Measurements from ENCODE around the gene USP9X.
A peak's percentile ranks its signal among the peaks of the same experiment; 100 is the strongest.
"Not testable (repeated sequence)": the region's sequence is repeated elsewhere in the genome, so short reads cannot be mapped to it uniquely, and the experiment has no call there.

USP9X gene

GRCh38 chrX:41275661-41276609 lies 190.7 kb downstream of the USP9X start:
- H3K9me3 ChIP-seq (ENCODE audit: insufficient read depth, low read length): no peaks in the 10 kb centered on the region
- peaks cover 12% of the 10 kb centered on the region for H3K4me1 ChIP-seq (ENCODE audit: low read length)
- no peaks in the 10 kb centered on the region for H3K36me3 ChIP-seq (replicated peaks; ENCODE audit: low read depth, low read length)
- H4K20me1 ChIP-seq (ENCODE audit: insufficient read depth, low read length): no peaks in the 10 kb centered on the region
- TF ChIP-seq EZH2phosphoT487 (IDR thresholded peaks at IDR 0.05; ENCODE audit: low read depth): no peak
- TF ChIP-seq CTCF (IDR thresholded peaks at IDR 0.05; ENCODE audit: low read depth, low read length): peak; percentile 46
- H3K27me3 ChIP-seq (ENCODE audit: low read depth, low read length): no peaks in the 10 kb centered on the region
- no peaks in the 10 kb centered on the region for H3K79me2 ChIP-seq (ENCODE audit: low read length)
- 0 out of 2 replicates have a peak overlapping the region, but pooled peaks have one; percentile 15 for H3K27ac ChIP-seq (ENCODE audit: low read length)
- H2AFZ ChIP-seq (ENCODE audit: low read depth, low read length): peak overlapping the region; percentile 89
- peak overlapping the region; percentile 96 for H3K4me2 ChIP-seq (ENCODE audit: low read length)
- peak overlapping the region; percentile 63 for H3K9ac ChIP-seq (ENCODE audit: low read length)
- H3K4me3 ChIP-seq (ENCODE audit: low read length): peak overlapping the region; percentile 81

DNA sequence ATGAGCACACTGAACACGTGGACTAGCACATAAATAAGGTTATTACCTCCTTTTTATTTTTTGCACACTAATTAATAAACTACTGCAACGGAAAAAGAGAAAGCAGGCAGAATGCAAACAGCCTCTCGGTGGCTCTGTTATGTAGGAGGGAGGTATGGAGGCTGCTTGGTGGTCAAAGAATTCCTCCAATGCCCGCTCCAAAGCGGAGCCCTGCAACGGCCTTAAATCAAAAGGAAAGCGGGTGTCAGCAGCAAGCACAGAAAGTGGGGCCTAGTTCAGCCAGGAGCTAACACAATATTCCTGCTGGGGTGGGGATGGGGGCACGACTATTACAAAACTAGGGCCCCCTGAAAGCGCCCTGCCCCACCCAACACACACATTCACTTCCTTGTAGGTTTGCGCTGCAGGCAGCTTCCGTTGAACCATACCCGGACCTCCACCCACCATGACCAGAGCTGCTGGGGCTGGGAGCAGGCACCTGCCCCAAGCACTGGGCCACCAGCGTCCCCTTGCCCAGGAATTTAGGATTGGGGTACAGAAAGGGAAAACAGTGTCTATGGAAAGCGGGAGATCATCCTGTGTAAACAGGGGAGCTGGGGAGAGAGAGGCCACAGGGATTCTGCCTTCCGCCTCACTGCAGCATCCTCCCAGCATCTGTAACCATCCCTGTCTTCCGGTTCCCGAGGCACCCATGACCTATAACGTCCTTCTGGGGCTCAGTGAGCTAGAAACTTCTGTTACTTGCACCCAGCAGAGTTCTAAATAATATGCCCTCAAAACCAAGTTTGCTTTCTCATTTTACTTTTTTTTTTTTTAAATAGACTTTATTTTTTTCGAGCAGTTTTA lies 191.6 kb downstream of the USP9X start:
- H3K4me1 ChIP-seq (ENCODE audit: low read length): peaks cover 12% of the 10 kb centered on the region
- no peaks in the 10 kb centered on the region for H3K9me3 ChIP-seq (ENCODE audit: insufficient read depth, low read length)
- peak overlapping the region; percentile 81 for H3K4me3 ChIP-seq (ENCODE audit: low read length)
- H3K9ac ChIP-seq (ENCODE audit: low read length): peak overlapping the region; percentile 63
- H2AFZ ChIP-seq (ENCODE audit: low read depth, low read length): peak overlapping the region; percentile 89
- H3K36me3 ChIP-seq (replicated peaks; ENCODE audit: low read depth, low read length): no peaks in the 10 kb centered on the region
- TF ChIP-seq EZH2phosphoT487 (IDR thresholded peaks at IDR 0.05; ENCODE audit: low read depth) (no peak), CTCF (IDR thresholded peaks at IDR 0.05; ENCODE audit: low read depth, low read length) (no peak)
- H3K4me2 ChIP-seq (ENCODE audit: low read length): peak overlapping the region; percentile 96
- H4K20me1 ChIP-seq (ENCODE audit: insufficient read depth, low read length): no peaks in the 10 kb centered on the region
- no peaks in the 10 kb centered on the region for H3K27me3 ChIP-seq (ENCODE audit: low read depth, low read length)
- H3K27ac ChIP-seq (ENCODE audit: low read length): 0 out of 2 replicates have a peak overlapping the region, but pooled peaks have one; percentile 15
- no peaks in the 10 kb centered on the region for H3K79me2 ChIP-seq (ENCODE audit: low read length)

DNA sequence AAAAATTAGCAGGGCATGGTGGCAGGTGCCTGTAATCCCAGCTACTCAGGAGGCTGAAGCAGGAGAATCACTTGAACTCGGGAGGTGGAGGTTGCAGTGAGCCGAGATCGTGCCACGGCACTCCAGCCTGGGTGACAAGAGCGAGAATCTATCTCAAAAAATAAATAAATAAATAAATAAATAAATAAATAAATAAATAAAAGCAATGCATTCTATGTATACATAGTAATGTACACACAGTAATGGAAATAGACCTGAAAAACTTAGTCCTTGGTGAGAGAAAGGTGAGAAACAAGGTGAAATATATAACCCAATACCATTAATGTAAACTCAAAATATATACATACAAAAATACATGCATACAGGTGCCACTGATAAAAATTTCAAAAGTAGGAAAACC lies 197.1 kb downstream of the USP9X start:
- H3K4me2 ChIP-seq (ENCODE audit: low read length): not testable (repeated sequence)

DNA sequence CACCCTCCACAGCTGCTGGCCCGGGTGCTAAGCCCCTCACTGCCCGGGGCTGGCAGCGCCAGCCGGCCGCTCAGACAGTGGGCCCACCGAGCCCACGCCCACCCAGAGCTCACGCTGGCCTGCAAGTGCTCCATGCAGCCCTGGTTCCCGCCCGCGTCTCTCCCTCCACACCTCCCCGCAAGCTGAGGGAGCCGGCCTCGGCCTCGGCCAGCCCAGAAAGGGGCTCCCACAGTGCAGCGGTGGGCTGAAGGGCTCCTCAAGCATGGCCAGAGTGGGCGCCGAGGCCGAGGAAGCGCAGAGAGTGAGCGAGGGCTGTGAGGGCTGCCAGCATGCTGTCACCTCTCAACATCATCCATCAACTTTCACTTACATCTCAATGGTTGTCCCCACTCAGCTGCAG lies 200.7 kb downstream of the USP9X start:
- H3K9me3 ChIP-seq (ENCODE audit: insufficient read depth, low read length); H3K27ac ChIP-seq (ENCODE audit: low read length); H3K4me3 ChIP-seq (ENCODE audit: low read length); H2AFZ ChIP-seq (ENCODE audit: low read depth, low read length); H3K4me1 ChIP-seq (ENCODE audit: low read length); H3K79me2 ChIP-seq (ENCODE audit: low read length); H3K27me3 ChIP-seq (ENCODE audit: low read depth, low read length); H4K20me1 ChIP-seq (ENCODE audit: insufficient read depth, low read length); H3K9ac ChIP-seq (ENCODE audit: low read length); H3K36me3 ChIP-seq (replicated peaks; ENCODE audit: low read depth, low read length); H3K4me2 ChIP-seq (ENCODE audit: low read length): not testable (repeated sequence)

More for the DNA sequence above, 197.1 kb downstream of the USP9X start:
- H4K20me1 ChIP-seq (ENCODE audit: insufficient read depth, low read length); H3K9me3 ChIP-seq (ENCODE audit: insufficient read depth, low read length); H3K79me2 ChIP-seq (ENCODE audit: low read length); H3K36me3 ChIP-seq (replicated peaks; ENCODE audit: low read depth, low read length); H3K27me3 ChIP-seq (ENCODE audit: low read depth, low read length); H2AFZ ChIP-seq (ENCODE audit: low read depth, low read length); H3K4me1 ChIP-seq (ENCODE audit: low read length); H3K4me3 ChIP-seq (ENCODE audit: low read length); H3K27ac ChIP-seq (ENCODE audit: low read length); H3K9ac ChIP-seq (ENCODE audit: low read length): not testable (repeated sequence)
